ENCODE data around the gene STARD13. TPM values are rescaled to one million over a fixed set of nuclear protein-coding genes. Genes with fewer than 3 reads are reported as not detected.

STARD13 gene
- total RNA-seq, 1 experiment from 2014 or later = 4.1 TPM

DNA sequence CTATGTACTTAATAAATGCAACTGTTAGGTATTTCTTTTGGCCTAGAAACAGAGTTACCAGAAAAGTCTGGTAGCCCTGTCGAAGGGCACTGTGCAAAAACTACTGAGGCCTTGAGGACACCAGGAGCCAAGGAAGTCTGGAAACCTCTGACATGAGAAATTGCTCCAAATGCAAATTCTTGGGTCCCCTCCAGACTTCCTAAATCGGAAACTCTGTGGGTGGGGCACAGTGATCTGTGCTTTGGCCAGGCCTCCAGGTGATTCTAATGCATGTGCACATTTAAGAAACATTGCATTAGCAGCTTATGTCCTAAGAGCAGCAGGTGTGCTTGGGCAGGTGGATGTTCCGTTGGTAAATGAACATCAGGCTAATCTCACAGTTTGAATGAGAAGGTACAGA lies 50.0 kb downstream of the STARD13 start (continued):
- TF ChIP-seq EZH2 (IDR thresholded peaks at IDR 0.05) = no peak
- TF ChIP-seq JUND (IDR thresholded peaks at IDR 0.05) = no peak
- TF ChIP-seq ZNF274 (IDR thresholded peaks at IDR 0.05; ENCODE audit: low read depth, low read length) = no peak
- TF ChIP-seq, protein P1, sequence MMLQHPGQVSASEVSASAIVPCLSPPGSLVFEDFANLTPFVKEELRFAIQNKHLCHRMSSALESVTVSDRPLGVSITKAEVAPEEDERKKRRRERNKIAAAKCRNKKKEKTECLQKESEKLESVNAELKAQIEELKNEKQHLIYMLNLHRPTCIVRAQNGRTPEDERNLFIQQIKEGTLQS (IDR thresholded peaks at IDR 0.05) = no peak
- TF ChIP-seq POLR2AphosphoS5 (IDR thresholded peaks at IDR 0.05; ENCODE audit: low read depth, low read length) = no peak
- no peak for TF ChIP-seq SP1 (IDR thresholded peaks at IDR 0.05; ENCODE audit: low read depth)
- TF ChIP-seq FOSL1 (IDR thresholded peaks at IDR 0.05; ENCODE audit: low read depth) = no peak
- no peak for TF ChIP-seq SIN3A (IDR thresholded peaks at IDR 0.05; ENCODE audit: low read depth)

DNA sequence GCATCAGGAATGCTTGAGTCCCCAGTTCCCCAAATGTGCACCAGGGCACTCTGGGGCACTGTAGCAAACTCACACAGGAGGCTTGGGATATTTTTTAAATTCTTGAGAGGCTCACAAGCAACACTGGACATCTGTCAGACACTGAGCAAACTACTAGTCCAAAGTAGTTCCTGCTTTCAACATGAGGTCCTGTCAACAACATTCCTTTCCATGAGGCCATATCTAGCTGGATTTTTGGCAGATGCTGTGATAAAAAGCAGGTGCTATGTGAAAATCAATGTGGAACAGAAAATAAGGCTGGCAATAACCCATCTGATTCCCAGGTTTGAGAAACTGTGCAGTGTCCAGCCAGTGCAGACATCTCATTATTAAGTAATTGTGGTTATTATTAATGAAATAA lies 50.5 kb downstream of the STARD13 start:
- H2AFZ ChIP-seq (ENCODE audit: low read depth, low read length, poor library complexity, severe bottlenecking) = no peak overlapping the region
- no peak overlapping the region for H3K27ac ChIP-seq (ENCODE audit: low read depth, low read length)
- no peak overlapping the region for H3K9ac ChIP-seq (ENCODE audit: low read length)
- H4K20me1 ChIP-seq (ENCODE audit: insufficient read depth) = no peaks in the 10 kb centered on the region
- H3K4me3 ChIP-seq (replicated peaks in 1 of 2; ENCODE audit: low read depth in 1 of 2, low read length in 2 of 2) = no peak overlapping the region
- H3K4me1 ChIP-seq (ENCODE audit: control insufficient read depth in 1 of 2, insufficient read depth in 2 of 2, low read length in 2 of 2) = peaks cover 0 to 10% of the 10 kb centered on the region in 2 experiments; a peak in 2 of 4 replicates
- no TSS peak for BruUV-seq (replicated peaks)
- no peaks in the 10 kb centered on the region for H3K27me3 ChIP-seq (ENCODE audit: insufficient read depth, low read length)
- no peak overlapping the region for H3K4me2 ChIP-seq (ENCODE audit: low read length)
- intact Hi-C loops (cut with micrococcal nuclease) = no loop called here
- H3K36me3 ChIP-seq (ENCODE audit: control insufficient read depth in 1 of 2, insufficient read depth in 2 of 2, low read length in 2 of 2) = no peaks in the 10 kb centered on the region
- ChIA-PET RAD21 (ENCODE audit: low non-redundant PET in 1 of 2, low total read pairs in 2 of 2, uncharacterized antibody in 2 of 2, unreplicated experiment in 2 of 2) (no interaction called here), POLR2A (no interaction called here), CTCF (no interaction called here)
- DNase-seq (ENCODE audit: low read depth, low spot score) = no peak
- no peak for TF ChIP-seq ZBTB33 (IDR thresholded peaks at IDR 0.05; ENCODE audit: extremely low read depth, insufficient replicate concordance, low read length)
- TF ChIP-seq YY1 (IDR thresholded peaks at IDR 0.05; ENCODE audit: extremely low read depth, insufficient replicate concordance, low read depth, low read length) = no peak
- no peak for TF ChIP-seq ZNF274 (IDR thresholded peaks at IDR 0.05; ENCODE audit: low read depth, low read length)
- TF ChIP-seq, protein P1 (IDR thresholded peaks at IDR 0.05) = no peak
- no peak for TF ChIP-seq POLR2A (IDR thresholded peaks at IDR 0.05; ENCODE audit: borderline replicate concordance, extremely low read depth, insufficient read depth, insufficient read length)
- no peak for TF ChIP-seq CEBPB (IDR thresholded peaks at IDR 0.05; ENCODE audit: low read depth)
- TF ChIP-seq, protein P2, sequence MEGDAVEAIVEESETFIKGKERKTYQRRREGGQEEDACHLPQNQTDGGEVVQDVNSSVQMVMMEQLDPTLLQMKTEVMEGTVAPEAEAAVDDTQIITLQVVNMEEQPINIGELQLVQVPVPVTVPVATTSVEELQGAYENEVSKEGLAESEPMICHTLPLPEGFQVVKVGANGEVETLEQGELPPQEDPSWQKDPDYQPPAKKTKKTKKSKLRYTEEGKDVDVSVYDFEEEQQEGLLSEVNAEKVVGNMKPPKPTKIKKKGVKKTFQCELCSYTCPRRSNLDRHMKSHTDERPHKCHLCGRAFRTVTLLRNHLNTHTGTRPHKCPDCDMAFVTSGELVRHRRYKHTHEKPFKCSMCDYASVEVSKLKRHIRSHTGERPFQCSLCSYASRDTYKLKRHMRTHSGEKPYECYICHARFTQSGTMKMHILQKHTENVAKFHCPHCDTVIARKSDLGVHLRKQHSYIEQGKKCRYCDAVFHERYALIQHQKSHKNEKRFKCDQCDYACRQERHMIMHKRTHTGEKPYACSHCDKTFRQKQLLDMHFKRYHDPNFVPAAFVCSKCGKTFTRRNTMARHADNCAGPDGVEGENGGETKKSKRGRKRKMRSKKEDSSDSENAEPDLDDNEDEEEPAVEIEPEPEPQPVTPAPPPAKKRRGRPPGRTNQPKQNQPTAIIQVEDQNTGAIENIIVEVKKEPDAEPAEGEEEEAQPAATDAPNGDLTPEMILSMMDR (IDR thresholded peaks at IDR 0.05 in 2 of 3, conservative IDR thresholded peaks at IDR 0.05 in 1 of 3; ENCODE audit: borderline replicate concordance in 1 of 3, insufficient read depth in 1 of 3, low read depth in 2 of 3, low read length in 2 of 3) = no peak
- TF ChIP-seq, protein P3, sequence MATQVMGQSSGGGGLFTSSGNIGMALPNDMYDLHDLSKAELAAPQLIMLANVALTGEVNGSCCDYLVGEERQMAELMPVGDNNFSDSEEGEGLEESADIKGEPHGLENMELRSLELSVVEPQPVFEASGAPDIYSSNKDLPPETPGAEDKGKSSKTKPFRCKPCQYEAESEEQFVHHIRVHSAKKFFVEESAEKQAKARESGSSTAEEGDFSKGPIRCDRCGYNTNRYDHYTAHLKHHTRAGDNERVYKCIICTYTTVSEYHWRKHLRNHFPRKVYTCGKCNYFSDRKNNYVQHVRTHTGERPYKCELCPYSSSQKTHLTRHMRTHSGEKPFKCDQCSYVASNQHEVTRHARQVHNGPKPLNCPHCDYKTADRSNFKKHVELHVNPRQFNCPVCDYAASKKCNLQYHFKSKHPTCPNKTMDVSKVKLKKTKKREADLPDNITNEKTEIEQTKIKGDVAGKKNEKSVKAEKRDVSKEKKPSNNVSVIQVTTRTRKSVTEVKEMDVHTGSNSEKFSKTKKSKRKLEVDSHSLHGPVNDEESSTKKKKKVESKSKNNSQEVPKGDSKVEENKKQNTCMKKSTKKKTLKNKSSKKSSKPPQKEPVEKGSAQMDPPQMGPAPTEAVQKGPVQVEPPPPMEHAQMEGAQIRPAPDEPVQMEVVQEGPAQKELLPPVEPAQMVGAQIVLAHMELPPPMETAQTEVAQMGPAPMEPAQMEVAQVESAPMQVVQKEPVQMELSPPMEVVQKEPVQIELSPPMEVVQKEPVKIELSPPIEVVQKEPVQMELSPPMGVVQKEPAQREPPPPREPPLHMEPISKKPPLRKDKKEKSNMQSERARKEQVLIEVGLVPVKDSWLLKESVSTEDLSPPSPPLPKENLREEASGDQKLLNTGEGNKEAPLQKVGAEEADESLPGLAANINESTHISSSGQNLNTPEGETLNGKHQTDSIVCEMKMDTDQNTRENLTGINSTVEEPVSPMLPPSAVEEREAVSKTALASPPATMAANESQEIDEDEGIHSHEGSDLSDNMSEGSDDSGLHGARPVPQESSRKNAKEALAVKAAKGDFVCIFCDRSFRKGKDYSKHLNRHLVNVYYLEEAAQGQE (IDR thresholded peaks at IDR 0.05; ENCODE audit: low read depth) = no peak
- TF ChIP-seq EZH2phosphoT487 (IDR thresholded peaks at IDR 0.05; ENCODE audit: borderline replicate concordance) = no peak
- TF ChIP-seq JUND (IDR thresholded peaks at IDR 0.05) = no peak
- no peaks in the 10 kb centered on the region for H3K9me3 ChIP-seq (ENCODE audit: control insufficient read depth in 1 of 2, insufficient read depth in 1 of 2, low read depth in 1 of 2, low read length in 2 of 2)
- no peaks in the 10 kb centered on the region for H3K79me2 ChIP-seq (ENCODE audit: insufficient read depth, low read length)
- H3K9me2 ChIP-seq (ENCODE audit: insufficient read depth) = no peaks in the 10 kb centered on the region
- ATAC-seq = no peak
